Measurements from ENCODE around the gene SRPK2. TPM values are rescaled to one million over a fixed set of nuclear protein-coding genes. Genes with fewer than 3 reads are reported as not detected.

SRPK2 gene
- total and polyA plus RNA-seq, 8 donors = 7.6 to 109 (median 24.4) TPM

DNA sequence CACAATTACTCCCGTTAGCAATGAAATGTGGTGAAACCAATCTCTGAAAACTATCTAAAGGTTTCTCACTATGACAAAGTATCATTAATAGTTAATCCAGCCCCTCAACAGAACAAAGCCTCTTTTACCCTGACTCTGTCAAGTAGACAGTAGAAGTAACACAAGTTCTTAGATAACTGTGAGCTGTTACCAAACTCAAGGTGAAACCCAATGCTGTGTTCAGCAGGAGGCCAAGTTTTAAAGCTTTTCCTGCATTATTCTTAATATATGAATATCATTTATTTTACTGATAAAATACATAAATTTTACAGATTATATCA is 109.1 kb downstream of the SRPK2 start:
- no peak for TF ChIP-seq POLR2AphosphoS5 (IDR thresholded peaks at IDR 0.05)
- TF ChIP-seq POLR2A (IDR thresholded peaks at IDR 0.05) = no peak
- no peak for TF ChIP-seq CTCF (IDR thresholded peaks at IDR 0.05)
- TF ChIP-seq EP300 (IDR thresholded peaks at IDR 0.05) = no peak
- no peaks in the 10 kb centered on the region for H3K27me3 ChIP-seq
- no peak for DNase-seq
- H3K36me3 ChIP-seq = no peaks in the 10 kb centered on the region
- 55 to 79% (median 57%) methylated on average over 1 of the region's 1 CpG for WGBS, 5 donors
- intact Hi-C loops (cut with DNase I; ENCODE audit: low total_unique reads) = no loop called here
- H3K9me3 ChIP-seq = no peaks in the 10 kb centered on the region
- no peak overlapping the region for H3K27ac ChIP-seq
- H3K4me1 ChIP-seq = peaks cover 0 to 28% (median 14%) of the 10 kb centered on the region in 4 donors
- no peak overlapping the region for H3K4me3 ChIP-seq

- H3K4me1 ChIP-seq = peaks cover 0 to 28% (median 11%) of the 10 kb centered on the region in 4 donors
- WGBS, 5 donors = 60 to 74% (median 67%) methylated on average over 8 of the region's 8 CpGs
- intact Hi-C loops (cut with DNase I; ENCODE audit: low total_unique reads) = no loop called here
- DNase-seq = no peak
- no peaks in the 10 kb centered on the region for H3K27me3 ChIP-seq
- no peak for TF ChIP-seq CTCF (IDR thresholded peaks at IDR 0.05)
- no peak for TF ChIP-seq POLR2A (IDR thresholded peaks at IDR 0.05)
- no peak for TF ChIP-seq POLR2AphosphoS5 (IDR thresholded peaks at IDR 0.05)
- TF ChIP-seq EP300 (IDR thresholded peaks at IDR 0.05) = no peak
- no peaks in the 10 kb centered on the region for H3K36me3 ChIP-seq
- H3K27ac ChIP-seq = no peak overlapping the region
- no peaks in the 10 kb centered on the region for H3K9me3 ChIP-seq
- no peak overlapping the region for H3K4me3 ChIP-seq
Measured at GRCh38 chr7:105278973-105279687, 109.6 kb downstream of the SRPK2 start.

GRCh38 chr7:105278565-105278964 is 110.2 kb downstream of the SRPK2 start:
- H3K4me1 ChIP-seq = peaks cover 0 to 28% (median 9%) of the 10 kb centered on the region in 4 donors
- 82 to 95% (median 89%) methylated on average over 5 of the region's 5 CpGs for WGBS, 5 donors

DNA sequence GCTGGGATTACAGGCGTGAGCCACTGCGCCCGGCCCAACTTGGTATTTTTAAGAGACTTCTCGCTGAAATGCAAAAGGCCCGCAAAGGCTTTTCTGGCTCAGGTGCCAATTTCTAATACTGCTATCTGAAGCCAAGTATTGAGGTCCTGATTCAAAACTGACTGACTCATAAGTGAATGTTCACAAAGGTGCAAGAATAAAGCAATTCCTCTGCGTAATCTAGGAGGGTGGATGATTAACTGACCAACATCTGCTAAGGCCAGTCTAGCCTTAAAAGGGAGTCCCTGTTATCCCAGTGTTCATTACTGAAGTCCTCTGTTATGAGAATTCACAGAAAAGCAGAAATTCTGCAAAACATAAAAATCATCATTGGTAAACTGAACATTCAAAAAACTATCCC is 111.4 kb downstream of the SRPK2 start:
- H3K27me3 ChIP-seq = no peaks in the 10 kb centered on the region
- H3K27ac ChIP-seq = no peak overlapping the region

More at GRCh38 chr7:105278565-105278964, 110.2 kb downstream of the SRPK2 start:
- Histone ChIP-seq H3K4me3 (no peak overlapping the region), H3K9me3 (no peaks in the 10 kb centered on the region), H3K27ac (no peak overlapping the region), H3K27me3 (no peaks in the 10 kb centered on the region), H3K36me3 (no peaks in the 10 kb centered on the region)
- no peak for DNase-seq
- TF ChIP-seq POLR2AphosphoS5 (IDR thresholded peaks at IDR 0.05) = no peak
- no peak for TF ChIP-seq CTCF (IDR thresholded peaks at IDR 0.05)
- TF ChIP-seq EP300 (IDR thresholded peaks at IDR 0.05) = no peak
- intact Hi-C loops (cut with DNase I; ENCODE audit: low total_unique reads) = no loop called here

More for the DNA sequence above, 111.4 kb downstream of the SRPK2 start:
- DNase-seq = peak in 1 of 2 donors; percentile 27
- no peak for TF ChIP-seq POLR2AphosphoS5 (IDR thresholded peaks at IDR 0.05)
- no peak for TF ChIP-seq POLR2A (IDR thresholded peaks at IDR 0.05)
- no peak for TF ChIP-seq CTCF (IDR thresholded peaks at IDR 0.05)
- no peak for TF ChIP-seq EP300 (IDR thresholded peaks at IDR 0.05)
- H3K36me3 ChIP-seq = no peaks in the 10 kb centered on the region
- intact Hi-C loops (cut with DNase I; ENCODE audit: low total_unique reads) = no loop called here
- peaks cover 0 to 28% (median 8%) of the 10 kb centered on the region in 4 donors for H3K4me1 ChIP-seq
- 69 to 86% (median 71%) methylated on average over 6 of the region's 6 CpGs for WGBS, 5 donors
- no peaks in the 10 kb centered on the region for H3K9me3 ChIP-seq
- no peak overlapping the region for H3K4me3 ChIP-seq
